GM19467 (cell line): ENCODE results near the gene NFX1.

Experiments
- ATAC-seq: cut with Tn5 transposase; IDR thresholded peaks from one replicate; pipeline ENCODE4 v1.9.1; 2021; ENCODE audit warnings: mild to moderate bottlenecking, moderate library complexity; ENCODE audit not compliant: unreplicated experiment

Gene NFX1

GRCh38 chr9:33265211-33265865 is 25.0 kb upstream of the NFX1 start:
- no peak for ATAC-seq

DNA sequence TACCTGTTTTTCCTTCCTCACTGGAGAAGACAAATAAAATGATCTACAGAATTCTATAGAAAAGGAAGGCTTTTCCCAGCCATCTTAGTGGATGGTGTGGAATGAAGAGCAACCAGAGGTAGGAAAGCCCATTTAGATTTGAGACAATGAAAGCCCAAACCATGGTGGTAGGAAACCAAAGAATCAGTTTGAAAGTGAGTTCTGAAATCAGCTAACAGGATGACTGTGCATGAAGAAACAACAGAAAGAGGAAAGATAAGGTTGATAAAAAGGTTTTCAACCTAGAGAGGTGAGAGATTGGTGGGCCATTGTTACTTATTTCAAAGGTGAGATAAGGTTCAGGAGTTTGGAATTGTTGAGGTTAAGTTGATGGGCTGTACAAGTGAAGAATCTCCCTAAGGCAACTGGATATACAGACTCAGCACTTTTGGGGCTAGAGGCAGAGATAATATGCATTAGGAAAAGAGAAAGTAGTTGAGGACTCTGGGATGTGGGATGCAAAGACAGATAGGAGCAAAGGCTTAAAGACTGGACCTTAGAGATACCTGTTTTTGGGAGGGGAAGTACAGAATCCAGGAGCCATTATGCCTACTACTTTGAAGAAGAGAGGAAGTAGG is 23.1 kb upstream of the NFX1 start:
- no peak for ATAC-seq

DNA sequence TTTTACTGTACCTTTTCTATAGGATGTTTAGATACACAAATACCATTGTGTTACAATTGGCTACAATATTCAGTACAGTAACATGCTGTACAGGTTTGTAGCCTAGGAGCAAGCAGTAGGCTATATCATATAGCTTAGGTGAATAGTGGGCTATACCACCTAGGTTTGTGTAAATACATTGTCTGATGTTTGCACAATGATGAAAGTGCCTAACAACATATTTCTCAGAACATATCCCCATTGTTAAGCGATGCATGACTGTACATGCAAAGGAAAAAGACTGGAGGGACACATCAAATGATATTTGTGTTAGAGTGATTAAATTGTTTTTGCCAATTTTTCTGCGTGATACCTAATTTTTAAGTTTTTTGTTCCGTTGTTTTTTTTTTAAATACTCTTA is 20.2 kb upstream of the NFX1 start:
- no peak for ATAC-seq

- ATAC-seq = no peak
Observed at GRCh38 chr9:33272061-33272460, 18.3 kb upstream of the NFX1 start.

DNA sequence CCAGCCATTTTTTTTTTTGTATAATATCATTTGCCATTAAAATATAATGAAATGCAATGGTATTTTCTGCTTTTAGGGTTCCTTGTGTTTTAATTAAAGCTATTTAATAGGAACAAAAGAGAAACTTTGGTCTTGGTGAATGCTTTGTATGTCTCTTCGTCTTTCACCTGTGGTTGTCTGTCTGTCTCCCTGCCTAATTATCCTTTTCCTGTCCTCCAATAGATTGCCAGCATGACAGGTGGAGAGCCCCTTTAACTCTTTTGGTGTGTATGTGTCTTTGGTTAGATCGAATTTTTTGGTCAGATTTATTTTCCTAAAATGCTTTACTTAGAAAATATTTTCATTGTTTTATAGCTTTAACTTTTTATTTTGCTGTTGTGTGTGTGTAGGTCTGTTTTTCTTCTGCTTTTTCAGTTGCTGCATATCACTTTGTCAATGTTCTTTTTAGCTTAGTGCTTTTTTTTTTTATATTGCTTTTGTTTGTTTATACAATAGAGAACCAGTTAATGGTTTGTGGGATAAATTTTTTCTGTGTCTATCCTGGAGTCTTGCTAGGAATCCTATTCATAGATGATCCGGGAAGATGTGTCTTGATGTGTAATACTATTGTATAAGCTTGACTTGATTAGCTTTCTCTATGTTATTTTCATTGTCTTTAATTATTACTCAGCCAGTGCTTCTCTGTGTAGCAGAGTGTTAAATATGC is 16.9 kb upstream of the NFX1 start:
- ATAC-seq = no peak

DNA sequence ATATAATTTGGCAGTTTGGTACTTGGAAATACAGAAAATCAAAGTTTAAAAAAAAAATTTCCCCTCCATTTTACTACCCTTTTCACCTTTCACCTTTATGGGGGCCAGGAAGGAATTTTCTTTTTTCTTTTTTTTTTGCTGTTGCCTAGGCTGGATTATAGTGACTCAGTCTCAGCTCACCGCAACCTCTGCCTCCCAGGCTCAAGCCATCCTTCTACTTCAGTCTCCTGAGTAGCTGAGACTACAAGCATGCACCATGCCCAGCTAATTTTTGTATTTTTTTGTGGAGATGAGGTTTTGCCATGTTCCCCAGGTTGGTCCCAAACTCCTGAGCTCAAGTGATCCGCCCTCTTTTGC is 16.4 kb upstream of the NFX1 start:
- ATAC-seq = no peak

GRCh38 chr9:33277484-33277883 is 12.8 kb upstream of the NFX1 start:
- ATAC-seq = no peak

GRCh38 chr9:33285502-33285901 is 4.8 kb upstream of the NFX1 start:
- no peak for ATAC-seq

DNA sequence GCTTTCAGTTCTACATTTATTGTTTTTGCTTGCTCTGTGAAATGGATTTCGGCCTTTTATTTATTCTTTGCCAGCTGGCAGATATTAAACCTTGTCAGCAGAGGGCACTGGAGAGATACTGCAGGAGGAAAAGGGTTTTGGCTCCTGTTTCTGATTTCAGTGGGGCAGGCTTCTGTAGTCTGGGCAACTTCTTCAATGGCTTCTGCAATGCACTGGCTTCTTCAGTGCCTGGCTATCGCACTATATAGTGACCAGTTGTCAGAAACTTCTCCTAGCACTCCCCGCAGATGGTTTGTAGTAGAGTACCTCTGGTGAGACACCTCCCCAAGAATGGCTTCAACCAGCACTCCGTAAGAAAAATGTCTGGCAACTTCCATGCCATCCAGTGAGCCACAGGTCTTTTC is 3.2 kb upstream of the NFX1 start:
- no peak for ATAC-seq

- no peak for ATAC-seq
Observed at GRCh38 chr9:33288235-33288634, 2.1 kb upstream of the NFX1 start.

GRCh38 chr9:33288828-33289483 is 1.4 kb upstream of the NFX1 start:
- no peak for ATAC-seq

- no peak for ATAC-seq
Observed at GRCh38 chr9:33289496-33289895, 820 bp upstream of the NFX1 start.

- no peak for ATAC-seq
Observed at GRCh38 chr9:33289936-33290246, 425 bp upstream of the NFX1 start.

- no peak for ATAC-seq
Observed at GRCh38 chr9:33291031-33291397, 698 bp downstream of the NFX1 start.

GRCh38 chr9:33291901-33292300 is 1.6 kb downstream of the NFX1 start:
- ATAC-seq = no peak

- ATAC-seq = no peak
Observed at GRCh38 chr9:33293782-33294181, 3.5 kb downstream of the NFX1 start.

GRCh38 chr9:33294670-33295432 is 4.5 kb downstream of the NFX1 start:
- ATAC-seq = no peak

- no peak for ATAC-seq
Observed at GRCh38 chr9:33295571-33295970, 5.3 kb downstream of the NFX1 start.

DNA sequence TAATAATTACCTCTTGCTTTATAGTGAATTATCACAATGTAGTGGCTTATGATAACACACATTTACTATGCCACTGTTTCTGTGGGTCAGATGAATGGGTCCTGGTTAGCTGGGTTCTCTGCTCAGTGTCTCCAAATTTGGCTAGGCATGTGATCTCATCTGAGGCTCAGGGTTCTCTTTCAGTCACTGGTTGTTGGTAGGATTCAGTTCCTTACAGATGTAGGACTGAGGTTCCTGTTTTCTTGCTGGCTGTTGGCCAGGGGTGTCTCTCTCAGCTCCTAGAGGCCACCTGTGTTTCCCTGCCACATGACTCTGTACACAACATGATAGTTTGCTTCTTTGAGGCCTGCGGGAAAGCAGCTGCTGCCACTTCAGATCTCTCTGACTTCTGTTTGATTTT is 7.1 kb downstream of the NFX1 start:
- ATAC-seq = peak; percentile 83

- ATAC-seq = no peak
Observed at GRCh38 chr9:33300546-33300945, 10.2 kb downstream of the NFX1 start.

DNA sequence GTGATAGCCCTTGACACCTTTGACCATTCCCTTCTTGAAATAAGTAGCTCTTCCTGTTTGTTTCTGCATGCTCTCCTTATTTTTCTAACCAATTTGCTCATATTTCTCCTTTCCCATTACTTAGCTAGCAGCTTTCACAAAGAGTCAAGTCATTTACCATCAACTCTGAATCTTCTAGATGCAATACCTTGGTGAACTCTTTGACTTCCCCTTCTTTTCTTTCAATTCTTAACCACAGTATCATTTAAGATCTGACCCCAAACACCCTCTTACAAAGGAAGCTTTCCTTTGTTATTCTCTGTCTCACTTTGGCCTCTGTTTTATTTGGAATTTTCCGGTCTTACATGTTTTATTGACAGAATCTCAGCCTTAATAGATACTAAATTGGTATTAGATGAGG is 14.0 kb downstream of the NFX1 start:
- ATAC-seq = no peak
